Astrocyte (in vitro differentiated cells and primary cell): ENCODE data around the gene WFDC9. TPM values are rescaled to one million over a fixed set of nuclear protein-coding genes. Genes with fewer than 3 reads are reported as not detected.
A peak's percentile ranks its signal among the peaks of the same experiment; 100 is the strongest.
"Not testable (repeated sequence)": the region's sequence is repeated elsewhere in the genome, so short reads cannot be mapped to it uniquely, and the experiment has no call there.

Source experiments
- DNase-seq: peaks from one replicate; pipeline ENCODE4 v3.0.0-alpha.2; 2010; ENCODE audit warnings: low read depth
- FAIRE-seq: peaks from 2 replicates; lab custom pipeline; 2011; peaks lifted over from hg19 to GRCh38; lab: Jason Lieb, UNC
- H2AFZ ChIP-seq: 2 replicates; pipeline ENCODE4 v1.6.0; 2012; ENCODE audit warnings: low read depth, low read length, inconsistent platforms
- H3K27ac ChIP-seq: 2 replicates; pipeline ENCODE4 v1.5.1; 2011; ENCODE audit warnings: low read depth, low read length, inconsistent platforms
- H3K27me3 ChIP-seq: 2 replicates; pipeline ENCODE4 v1.6.0; 2011; ENCODE audit warnings: low read length, inconsistent platforms; ENCODE audit not compliant: insufficient read depth
- H3K36me3 ChIP-seq: 2 replicates; pipeline ENCODE4 v1.5.1; 2011; ENCODE audit warnings: low read length, inconsistent platforms; ENCODE audit not compliant: insufficient read depth
- H3K4me1 ChIP-seq: 2 replicates; pipeline ENCODE4 v1.5.1; 2011; ENCODE audit warnings: low read length, inconsistent platforms; ENCODE audit not compliant: insufficient read depth
- H3K4me2 ChIP-seq: 2 replicates; pipeline ENCODE4 v1.6.0; 2012; ENCODE audit warnings: low read length, inconsistent platforms
- H3K4me3 ChIP-seq: 2 replicates; pipeline ENCODE4 v1.5.1; 2011; ENCODE audit warnings: low read depth, mild to moderate bottlenecking, low read length, inconsistent platforms; ENCODE audit not compliant: insufficient read depth
- H3K79me2 ChIP-seq: 2 replicates; pipeline ENCODE4 v1.6.0; 2012; ENCODE audit warnings: mild to moderate bottlenecking, low read length, inconsistent platforms; ENCODE audit not compliant: insufficient read depth
- H3K9ac ChIP-seq: 2 replicates; pipeline ENCODE4 v1.6.0; 2012; ENCODE audit warnings: mild to moderate bottlenecking, low read length, inconsistent platforms
- H3K9me3 ChIP-seq: 2 replicates; pipeline ENCODE4 v1.5.1; 2012; ENCODE audit warnings: low read depth, mild to moderate bottlenecking, low read length, inconsistent platforms; ENCODE audit not compliant: insufficient read depth
- H4K20me1 ChIP-seq: 2 replicates; pipeline ENCODE4 v1.6.0; 2012; ENCODE audit warnings: low read length, inconsistent platforms; ENCODE audit not compliant: insufficient read depth
- H3K27ac Mint-ChIP-seq: one replicate; pipeline ENCODE4 v1.8.0; 2021; ENCODE audit warnings: mild to moderate bottlenecking, mixed read lengths; ENCODE audit not compliant: unreplicated experiment
- H3K27me3 Mint-ChIP-seq: one replicate; pipeline ENCODE4 v1.8.0; 2021; ENCODE audit warnings: low read depth, mixed read lengths; ENCODE audit not compliant: unreplicated experiment
- H3K36me3 Mint-ChIP-seq: one replicate; pipeline ENCODE4 v1.8.0; 2021; ENCODE audit warnings: low read depth, mixed read lengths; ENCODE audit not compliant: unreplicated experiment
- H3K4me1 Mint-ChIP-seq: one replicate; pipeline ENCODE4 v1.8.0; 2021; ENCODE audit warnings: low read depth, mixed read lengths; ENCODE audit not compliant: unreplicated experiment
- H3K4me3 Mint-ChIP-seq: one replicate; pipeline ENCODE4 v1.8.0; 2021; ENCODE audit warnings: mild to moderate bottlenecking, moderate library complexity, mixed read lengths; ENCODE audit not compliant: unreplicated experiment
- H3K9me3 Mint-ChIP-seq: one replicate; pipeline ENCODE4 v1.8.0; 2021; ENCODE audit warnings: mild to moderate bottlenecking, mixed read lengths; ENCODE audit not compliant: unreplicated experiment
- CTCF ChIP-seq: IDR thresholded peaks from 2 replicates; pipeline ENCODE4 v1.5.1; 2011; ENCODE audit warnings: low read depth, mild to moderate bottlenecking, inconsistent platforms, low read length, moderate library complexity; ENCODE audit not compliant: insufficient read depth
- EZH2 ChIP-seq: IDR thresholded peaks from 2 replicates; pipeline ENCODE4 v1.6.1; 2012; ENCODE audit warnings: mild to moderate bottlenecking, low read length, inconsistent platforms; ENCODE audit not compliant: insufficient read depth
- total RNA-seq: library from RNA; stranded (reverse); gene quantifications from 2 replicates; pipeline ENCODE4 v1.2.1, GENCODE V29; 2021

WFDC9 gene
- total RNA-seq, 1 donor from 2014 or later: not detected

- no peaks in the 10 kb centered on the region for H3K79me2 ChIP-seq
- peak; percentile 35 for DNase-seq
- H2AFZ ChIP-seq: no peak overlapping the region
- H3K27ac ChIP-seq: no peak overlapping the region
- H4K20me1 ChIP-seq: no peaks in the 10 kb centered on the region
- no peaks in the 10 kb centered on the region for H3K36me3 ChIP-seq
- FAIRE-seq: no peak
- H3K4me2 ChIP-seq: no peak overlapping the region
- TF ChIP-seq CTCF (no peak), EZH2 (no peak)
- Mint-ChIP-seq H3K4me3 (no peak overlapping the region), H3K36me3 (no peaks in the 10 kb centered on the region), H3K27me3 (peaks cover 2% of the 10 kb centered on the region), H3K4me1 (peaks cover 3% of the 10 kb centered on the region), H3K9me3 (peaks cover 3% of the 10 kb centered on the region), H3K27ac (no peak overlapping the region)
- no peaks in the 10 kb centered on the region for H3K9me3 ChIP-seq
- H3K27me3 ChIP-seq: no peaks in the 10 kb centered on the region
- H3K4me1 ChIP-seq: no peaks in the 10 kb centered on the region
- no peak overlapping the region for H3K4me3 ChIP-seq
- H3K9ac ChIP-seq: no peak overlapping the region
These were observed 54.1 kb downstream of the WFDC9 start for GRCh38 chr20:45576995-45577394.

GRCh38 chr20:45575931-45576330 is 55.2 kb downstream of the WFDC9 start:
- no peaks in the 10 kb centered on the region for H3K27me3 ChIP-seq
- H3K9me3 ChIP-seq: no peaks in the 10 kb centered on the region
- H3K4me3 ChIP-seq: no peak overlapping the region
- Mint-ChIP-seq H3K9me3 (peaks cover 3% of the 10 kb centered on the region), H3K27ac (no peak overlapping the region), H3K27me3 (peaks cover 2% of the 10 kb centered on the region), H3K4me1 (peaks cover 3% of the 10 kb centered on the region), H3K36me3 (no peaks in the 10 kb centered on the region), H3K4me3 (no peak overlapping the region)
- no peaks in the 10 kb centered on the region for H3K79me2 ChIP-seq
- H3K9ac ChIP-seq: no peak overlapping the region
- FAIRE-seq: no peak
- H3K36me3 ChIP-seq: no peaks in the 10 kb centered on the region
- TF ChIP-seq EZH2: no peak
- no peak for TF ChIP-seq CTCF
- no peak for DNase-seq
- no peaks in the 10 kb centered on the region for H4K20me1 ChIP-seq
- no peaks in the 10 kb centered on the region for H3K4me1 ChIP-seq
- no peak overlapping the region for H3K4me2 ChIP-seq
- H3K27ac ChIP-seq: no peak overlapping the region
- H2AFZ ChIP-seq: no peak overlapping the region

GRCh38 chr20:45569650-45570049 is 61.4 kb downstream of the WFDC9 start:
- H3K9me3 ChIP-seq, H3K27ac ChIP-seq, H3K36me3 Mint-ChIP-seq, H3K79me2 ChIP-seq, H3K4me2 ChIP-seq, H3K36me3 ChIP-seq, H3K9me3 Mint-ChIP-seq, H3K4me3 ChIP-seq, H3K4me1 ChIP-seq, H3K4me3 Mint-ChIP-seq, DNase-seq, H3K27me3 Mint-ChIP-seq, FAIRE-seq, H3K27me3 ChIP-seq, H4K20me1 ChIP-seq, H2AFZ ChIP-seq, H3K27ac Mint-ChIP-seq, H3K9ac ChIP-seq, H3K4me1 Mint-ChIP-seq: not testable (repeated sequence)
